Measurements from ENCODE around the gene BOD1.

- TF ChIP-seq CTCF (IDR thresholded peaks at IDR 0.05), result no peak
- no peak for TF ChIP-seq POLR2A (IDR thresholded peaks at IDR 0.05)
These were observed 46.3 kb upstream of the BOD1 start for GRCh38 chr5:173662581-173663351.

Measured in thyroid gland (tissue), 4 donors.